CD4-positive, CD25-positive, alpha-beta regulatory T cell (primary cell): Measurements from ENCODE around the gene DZANK1. TPM values are rescaled to one million over a fixed set of nuclear protein-coding genes. Genes with fewer than 3 reads are reported as not detected.
"Not testable (repeated sequence)": the region's sequence is repeated elsewhere in the genome, so short reads cannot be mapped to it uniquely, and the experiment has no call there.

Experiments used
- ATAC-seq, 2 donors: fragments of 150-1000 bp; cut with Tn5 transposase; one replicate each; pipeline ENCODE4 v1.10.0; 2021; ENCODE audit warnings: low read depth in 2 of 2, moderate number of reproducible peaks in 2 of 2, moderate library complexity in 1 of 2
- DNase-seq, 3 donors: peaks; one replicate each; pipeline versions ENCODE4 v3.0.0 to v3.0.0-alpha.2; 2012 to 2022; ENCODE audit warnings: mixed read lengths in 1 of 3
- H3K27ac ChIP-seq: one replicate; pipeline ENCODE4 v1.7.0; 2013; ENCODE audit warnings: mild to moderate bottlenecking, low read length; ENCODE audit not compliant: insufficient read depth, poor library complexity, severe bottlenecking
- H3K27me3 ChIP-seq: one replicate; pipeline ENCODE4 v1.7.0; 2013; ENCODE audit warnings: low read length; ENCODE audit not compliant: control insufficient read depth, insufficient read depth
- H3K36me3 ChIP-seq: one replicate; pipeline ENCODE4 v1.7.0; 2013; ENCODE audit warnings: mild to moderate bottlenecking, low read length, moderate library complexity; ENCODE audit not compliant: control insufficient read depth, insufficient read depth
- H3K4me1 ChIP-seq: 2 replicates; pipeline ENCODE4 v1.7.0; 2013; ENCODE audit warnings: mild to moderate bottlenecking, low read length; ENCODE audit not compliant: insufficient read depth, control insufficient read depth, poor library complexity, severe bottlenecking
- H3K4me3 ChIP-seq: one replicate; pipeline ENCODE4 v1.7.0; 2013; ENCODE audit warnings: low read depth, mild to moderate bottlenecking, low read length, moderate library complexity
- H3K9me3 ChIP-seq, 2 experiments: 1 replicate in 1 of 2; 2 replicates in 1 of 2; pipeline ENCODE4 v1.7.0; 2013; ENCODE audit warnings: low read length in 2 of 2, mild to moderate bottlenecking in 1 of 2, moderate library complexity in 1 of 2; ENCODE audit not compliant: control insufficient read depth in 2 of 2
- H3K27ac Mint-ChIP-seq, 3 donors: one replicate each; pipeline ENCODE4 v1.8.0; 2020 to 2022; ENCODE audit warnings: mild to moderate bottlenecking in 3 of 3, mixed read lengths in 3 of 3, moderate library complexity in 2 of 3
- H3K27me3 Mint-ChIP-seq: one replicate; pipeline ENCODE4 v1.8.0; 2022; ENCODE audit warnings: mild to moderate bottlenecking, mixed read lengths
- H3K36me3 Mint-ChIP-seq: one replicate; pipeline ENCODE4 v1.8.0; 2020; ENCODE audit warnings: mixed read lengths
- H3K4me1 Mint-ChIP-seq, 4 donors: one replicate each; pipeline ENCODE4 v1.8.0; 2020 to 2022; ENCODE audit warnings: mixed read lengths in 4 of 4, mild to moderate bottlenecking in 1 of 4
- H3K4me3 Mint-ChIP-seq, 4 donors: one replicate each; pipeline ENCODE4 v1.8.0; 2020 to 2022; ENCODE audit warnings: mild to moderate bottlenecking in 4 of 4, mixed read lengths in 4 of 4, moderate library complexity in 3 of 4
- H3K9me3 Mint-ChIP-seq, 7 donors: one replicate each; pipeline ENCODE4 v1.8.0; 2020 to 2022; ENCODE audit warnings: mixed read lengths in 7 of 7, mild to moderate bottlenecking in 3 of 7, moderate library complexity in 2 of 7
- polyA plus RNA-seq, 4 donors: library from polyadenylated mRNA; unstranded; fragments of 300-500 nt; fragmentation: Illumina TruSeq; gene quantifications; one replicate each; pipeline ENCODE4 v1.2.3, GENCODE V29; 2021
- total RNA-seq: library from RNA; stranded (reverse); gene quantifications from one replicate; pipeline ENCODE4 v1.2.3, GENCODE V29; 2022

The DZANK1 gene
- total and polyA plus RNA-seq, 5 donors from 2014 or later: 0.23 to 2.2 (median 0.83) TPM

GRCh38 chr20:18372296-18372695 is 94.5 kb downstream of the DZANK1 start:
- no peaks in the 10 kb centered on the region for H3K9me3 ChIP-seq
- Mint-ChIP-seq H3K27ac (no peak overlapping the region), H3K36me3 (no peaks in the 10 kb centered on the region), H3K4me3 (no peak overlapping the region), H3K27me3 (peaks cover 4% of the 10 kb centered on the region), H3K9me3 (no peaks in the 10 kb centered on the region), H3K4me1 (no peaks in the 10 kb centered on the region)
- no peak for DNase-seq
- no peak for ATAC-seq
- H3K4me1 ChIP-seq: no peaks in the 10 kb centered on the region
- no peak overlapping the region for H3K27ac ChIP-seq
- H3K4me3 ChIP-seq: no peak overlapping the region
- no peaks in the 10 kb centered on the region for H3K27me3 ChIP-seq
- no peaks in the 10 kb centered on the region for H3K36me3 ChIP-seq

DNA sequence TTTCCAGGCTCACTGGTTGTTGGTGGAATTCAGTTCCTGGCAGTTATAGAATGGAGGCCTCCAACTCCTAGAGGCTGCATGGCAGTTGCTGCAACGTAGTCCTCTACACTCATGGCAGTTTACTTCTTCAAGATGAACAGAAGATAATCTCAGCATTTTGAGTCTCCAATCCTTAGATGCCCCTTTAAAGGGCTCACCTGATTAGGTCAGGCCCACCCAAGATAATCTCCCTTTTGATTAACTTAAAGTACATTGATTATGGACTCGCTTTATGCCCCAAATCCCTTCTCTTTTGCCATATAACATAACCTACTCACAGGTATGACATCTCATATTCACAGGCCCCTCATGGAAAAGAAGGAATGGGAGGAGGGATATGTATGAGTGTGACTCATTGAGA is 102.1 kb downstream of the DZANK1 start:
- no peak for ATAC-seq
- DNase-seq: no peak

DNA sequence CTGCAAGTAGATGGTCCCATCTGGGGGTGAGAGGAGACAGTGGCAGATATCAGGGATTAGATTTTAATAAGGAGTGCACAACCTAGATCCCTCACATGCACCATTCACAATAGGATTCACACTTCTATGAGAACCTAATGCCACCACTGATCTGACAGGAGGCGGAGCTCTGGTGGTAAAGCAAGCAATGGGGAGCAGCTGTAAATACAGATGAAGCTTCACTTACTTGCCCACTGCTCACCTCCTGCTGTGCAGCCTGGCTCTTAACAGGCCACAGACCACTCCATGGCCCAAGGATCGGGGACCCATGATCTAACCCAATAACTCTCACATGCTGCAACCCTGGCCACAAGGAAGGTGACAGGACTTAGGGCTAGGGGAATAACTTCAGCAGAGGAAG is 103.1 kb downstream of the DZANK1 start:
- H3K4me3 ChIP-seq: no peak overlapping the region
- Mint-ChIP-seq H3K27ac (no peak overlapping the region), H3K36me3 (no peaks in the 10 kb centered on the region), H3K4me1 (no peaks in the 10 kb centered on the region), H3K9me3 (no peaks in the 10 kb centered on the region), H3K4me3 (no peak overlapping the region), H3K27me3 (no peaks in the 10 kb centered on the region)
- H3K27ac ChIP-seq: no peak overlapping the region
- peaks cover 1% of the 10 kb centered on the region for H3K27me3 ChIP-seq
- DNase-seq (no peak), ATAC-seq (no peak)
- H3K9me3 ChIP-seq: no peaks in the 10 kb centered on the region
- no peaks in the 10 kb centered on the region for H3K4me1 ChIP-seq
- no peaks in the 10 kb centered on the region for H3K36me3 ChIP-seq

More for the DNA sequence above, 102.1 kb downstream of the DZANK1 start:
- Mint-ChIP-seq H3K9me3 (no peaks in the 10 kb centered on the region), H3K36me3 (no peaks in the 10 kb centered on the region), H3K4me3 (no peak overlapping the region), H3K4me1 (no peaks in the 10 kb centered on the region), H3K27ac (no peak overlapping the region), H3K27me3 (no peaks in the 10 kb centered on the region)
- Histone ChIP-seq H3K4me1 (no peaks in the 10 kb centered on the region), H3K27ac (no peak overlapping the region), H3K9me3 (no peaks in the 10 kb centered on the region), H3K27me3 (peaks cover 1% of the 10 kb centered on the region), H3K36me3 (no peaks in the 10 kb centered on the region), H3K4me3 (no peak overlapping the region)

- ATAC-seq (no peak), DNase-seq (no peak)
- Histone ChIP-seq H3K4me1 (no peaks in the 10 kb centered on the region), H3K36me3 (no peaks in the 10 kb centered on the region), H3K27me3 (peaks cover 1% of the 10 kb centered on the region), H3K27ac (no peak overlapping the region), H3K4me3 (no peak overlapping the region), H3K9me3 (no peaks in the 10 kb centered on the region)
- Mint-ChIP-seq H3K9me3 (no peaks in the 10 kb centered on the region), H3K4me3 (no peak overlapping the region), H3K27me3 (no peaks in the 10 kb centered on the region), H3K36me3 (no peaks in the 10 kb centered on the region), H3K4me1 (no peaks in the 10 kb centered on the region), H3K27ac (no peak overlapping the region)
These were observed 103.9 kb downstream of the DZANK1 start for GRCh38 chr20:18362916-18363315.

GRCh38 chr20:18361678-18362077 is 105.2 kb downstream of the DZANK1 start:
- Histone ChIP-seq H3K27ac (no peak overlapping the region), H3K4me3 (no peak overlapping the region), H3K27me3 (peaks cover 1% of the 10 kb centered on the region), H3K36me3 (no peaks in the 10 kb centered on the region), H3K9me3 (no peaks in the 10 kb centered on the region), H3K4me1 (no peaks in the 10 kb centered on the region)
- DNase-seq: no peak
- Mint-ChIP-seq H3K27me3 (no peaks in the 10 kb centered on the region), H3K9me3 (no peaks in the 10 kb centered on the region), H3K4me1 (no peaks in the 10 kb centered on the region), H3K4me3 (no peak overlapping the region), H3K36me3 (no peaks in the 10 kb centered on the region), H3K27ac (no peak overlapping the region)
- ATAC-seq: no peak

- Histone ChIP-seq H3K27ac (no peak overlapping the region), H3K4me3 (no peak overlapping the region), H3K27me3 (peaks cover 1% of the 10 kb centered on the region), H3K9me3 (no peaks in the 10 kb centered on the region), H3K36me3 (no peaks in the 10 kb centered on the region), H3K4me1 (no peaks in the 10 kb centered on the region)
- H3K4me1 Mint-ChIP-seq: no peaks in the 10 kb centered on the region
- H3K27ac Mint-ChIP-seq: no peak overlapping the region
- H3K27me3 Mint-ChIP-seq: no peaks in the 10 kb centered on the region
- H3K4me3 Mint-ChIP-seq: no peak overlapping the region
- no peaks in the 10 kb centered on the region for H3K36me3 Mint-ChIP-seq
- DNase-seq (no peak), ATAC-seq (no peak)
- H3K9me3 Mint-ChIP-seq: no peaks in the 10 kb centered on the region
These were observed 106.2 kb downstream of the DZANK1 start for GRCh38 chr20:18360635-18361034.

GRCh38 chr20:18359854-18360253 is 107.0 kb downstream of the DZANK1 start:
- ATAC-seq: no peak

GRCh38 chr20:18349749-18350148 is 117.1 kb downstream of the DZANK1 start:
- H3K4me1 Mint-ChIP-seq, H3K27ac Mint-ChIP-seq, H3K36me3 ChIP-seq, DNase-seq, H3K27me3 ChIP-seq, H3K4me3 Mint-ChIP-seq, H3K4me1 ChIP-seq, H3K9me3 ChIP-seq, ATAC-seq, H3K9me3 Mint-ChIP-seq, H3K27ac ChIP-seq, H3K4me3 ChIP-seq, H3K36me3 Mint-ChIP-seq: not testable (repeated sequence)
- H3K27me3 Mint-ChIP-seq: peaks cover 11% of the 10 kb centered on the region

More at GRCh38 chr20:18359854-18360253, 107.0 kb downstream of the DZANK1 start:
- Mint-ChIP-seq H3K9me3 (peaks cover 0 to 2% (median 0%) of the 10 kb centered on the region in 7 donors), H3K4me1 (no peaks in the 10 kb centered on the region), H3K36me3 (no peaks in the 10 kb centered on the region), H3K27ac (no peak overlapping the region), H3K27me3 (peaks cover 3% of the 10 kb centered on the region), H3K4me3 (no peak overlapping the region)
- Histone ChIP-seq H3K4me3 (no peak overlapping the region), H3K4me1 (no peaks in the 10 kb centered on the region), H3K27ac (no peak overlapping the region), H3K36me3 (no peaks in the 10 kb centered on the region), H3K9me3 (no peaks in the 10 kb centered on the region), H3K27me3 (peaks cover 1% of the 10 kb centered on the region)
- DNase-seq: no peak
